Kidney (tissue), 14 donors: ENCODE measurements around the gene HNRNPR. TPM values are rescaled to one million over a fixed set of nuclear protein-coding genes. Genes with fewer than 3 reads are reported as not detected.

Source experiments
- DNase-seq, 5 donors: peaks; one replicate each; pipeline ENCODE4 v3.0.0-alpha.2; 2013 to 2020
- FAIRE-seq: peaks from 2 replicates; lab custom pipeline; 2012; peaks lifted over from hg19 to GRCh38; lab: Jason Lieb, UNC
- H3K27ac ChIP-seq, 2 donors: one replicate each; pipeline ENCODE4 v1.7.0; 2013; ENCODE audit warnings: low read depth in 2 of 2, low read length in 2 of 2, inconsistent platforms in 1 of 2
- H3K27me3 ChIP-seq: one replicate; pipeline ENCODE4 v1.7.1; 2013; ENCODE audit warnings: low read length, inconsistent platforms; ENCODE audit not compliant: control insufficient read depth, insufficient read depth
- H3K36me3 ChIP-seq, 3 donors: one replicate each; pipeline versions ENCODE4 v1.7.0 to v1.7.1; 2013; ENCODE audit warnings: low read length in 3 of 3, control low read depth in 1 of 3, inconsistent platforms in 1 of 3; ENCODE audit not compliant: insufficient read depth in 3 of 3, control insufficient read depth in 2 of 3
- H3K4me1 ChIP-seq, 3 donors: one replicate each; pipeline versions ENCODE4 v1.7.0 to v1.7.1; 2013; ENCODE audit warnings: low read length in 3 of 3, inconsistent platforms in 1 of 3, low read depth in 1 of 3; ENCODE audit not compliant: control insufficient read depth in 2 of 3, insufficient read depth in 2 of 3
- H3K4me3 ChIP-seq, 3 donors: one replicate each; pipeline versions ENCODE4 v1.7.0 to v1.8.1; 2013; ENCODE audit warnings: low read length in 3 of 3, control low read depth in 1 of 3, inconsistent platforms in 1 of 3
- H3K9ac ChIP-seq, 3 donors: one replicate each; pipeline versions ENCODE4 v1.7.0 to v1.7.1; 2013; ENCODE audit warnings: low read length in 3 of 3, control low read depth in 1 of 3, inconsistent platforms in 1 of 3
- H3K9me3 ChIP-seq, 3 donors: one replicate each; pipeline versions ENCODE4 v1.7.0 to v1.7.1; 2013; ENCODE audit warnings: low read length in 3 of 3, control low read depth in 1 of 3, inconsistent platforms in 1 of 3; ENCODE audit not compliant: control insufficient read depth in 2 of 3, insufficient read depth in 1 of 3
- CTCF ChIP-seq: IDR thresholded peaks from 3 replicates; pipeline ENCODE4 v1.5.1; 2012; ENCODE audit warnings: mild to moderate bottlenecking, moderate library complexity, borderline replicate concordance; ENCODE audit not compliant: insufficient read depth; ENCODE audit errors: extremely low read depth
- intact Hi-C: fragments of 100-400 bp; cut with DNase I; formaldehyde crosslinking; loops from one replicate; pipeline ENCODE4 v1.11.1; 2022
- polyA plus RNA-seq: library from polyadenylated mRNA; stranded (reverse); fragments of 350-450 nt; fragmentation: Illumina TruSeq; extraction: RNeasy Lipid Tissue Mini Kit (QIAGEN cat#74804); gene quantifications from one replicate; pipeline ENCODE4 v1.2.3, GENCODE V29; 2014; ENCODE audit warnings: low read depth, low replicate concordance; ENCODE audit not compliant: insufficient read depth
- total RNA-seq: library from RNA; stranded (reverse); fragmentation: NEBNext Ultra II Directional; extraction: Animal tissue kit (Norgen Biotek cat#: 25700); gene quantifications from one replicate; pipeline ENCODE4 v1.2.1, GENCODE V29; 2021
- donor health status: control.
- donor health status: control.
- donor health status: control.
- donor health status: control.
- donor health status: control.
- donor health status: DM: yes; HTN: yes; CAD: no.
- donor health status: Normal renal cell carcinoma (clear cell type).

HNRNPR gene
- total and polyA plus RNA-seq, 2 donors from 2014 or later: 45.3 to 126 TPM

- FAIRE-seq (no peak), DNase-seq (no peak)
- Histone ChIP-seq H3K4me1 (peaks cover 0 to 17% (median 6%) of the 10 kb centered on the region in 3 donors), H3K36me3 (no peaks in the 10 kb centered on the region), H3K27me3 (no peaks in the 10 kb centered on the region), H3K9ac (no peak overlapping the region), H3K4me3 (no peak overlapping the region), H3K9me3 (no peaks in the 10 kb centered on the region), H3K27ac (no peak overlapping the region)
- no peak for TF ChIP-seq CTCF
- intact Hi-C loops: no loop called here
These were observed 1.8 kb upstream of the HNRNPR start for GRCh38 chr1:23345920-23346319.

GRCh38 chr1:23344987-23345472 is 946 bp upstream of the HNRNPR start:
- Histone ChIP-seq H3K9me3 (no peaks in the 10 kb centered on the region), H3K4me3 (peak overlapping the region; percentile 80 to 91 (median 84)), H3K9ac (peak overlapping the region; percentile 82 to 95 (median 88)), H3K36me3 (no peaks in the 10 kb centered on the region), H3K4me1 (peaks cover 3 to 17% (median 6%) of the 10 kb centered on the region in 3 donors), H3K27ac (peak overlapping the region; percentile 93), H3K27me3 (no peaks in the 10 kb centered on the region)
- intact Hi-C loops: no loop called here
- DNase-seq: peak in 3 of 5 donors; percentile 19 to 72 (median 56)
- FAIRE-seq: no peak
- no peak for TF ChIP-seq CTCF

GRCh38 chr1:23343221-23344110 is 618 bp downstream of the HNRNPR start:
- intact Hi-C loops: no loop called here
- H3K9ac ChIP-seq: peak overlapping the region; percentile 67 to 83 (median 82)
- H3K9me3 ChIP-seq: no peaks in the 10 kb centered on the region
- FAIRE-seq (no peak), DNase-seq (peak in 2 of 5 donors; percentile 63 to 82)
- H3K27me3 ChIP-seq: no peaks in the 10 kb centered on the region
- peak overlapping the region; percentile 93 for H3K27ac ChIP-seq
- peaks cover 3 to 17% (median 6%) of the 10 kb centered on the region in 3 donors for H3K4me1 ChIP-seq
- no peak for TF ChIP-seq CTCF
- H3K4me3 ChIP-seq: peak overlapping the region; percentile 80 to 95 (median 84)
- H3K36me3 ChIP-seq: no peaks in the 10 kb centered on the region
